Ishikawa (cell line): Measurements from ENCODE around the gene SLC11A1.

Experiments used
- CEBPB ChIP-seq: IDR thresholded peaks from 2 replicates; pipeline ENCODE4 v1.6.1; 2012
- CREB1 ChIP-seq: IDR thresholded peaks from 2 replicates; pipeline ENCODE4 v1.6.1; 2012; ENCODE audit warnings: low read depth
- EP300 ChIP-seq: IDR thresholded peaks from 2 replicates; pipeline ENCODE4 v1.6.1; 2012; ENCODE audit warnings: borderline replicate concordance
- FOXM1 ChIP-seq: IDR thresholded peaks from 2 replicates; pipeline ENCODE4 v1.6.1; 2012; ENCODE audit warnings: low read depth, borderline replicate concordance
- NFIC ChIP-seq: IDR thresholded peaks from 2 replicates; pipeline ENCODE4 v1.6.1; 2012
- TAF1 ChIP-seq: IDR thresholded peaks from 2 replicates; pipeline ENCODE4 v1.6.1; 2012; ENCODE audit warnings: low read depth, mild to moderate bottlenecking
- TCF12 ChIP-seq: IDR thresholded peaks from 2 replicates; pipeline ENCODE4 v1.6.1; 2012; ENCODE audit warnings: low read depth
- YY1 ChIP-seq: IDR thresholded peaks from 2 replicates; pipeline ENCODE4 v1.6.1; 2012; ENCODE audit warnings: low read depth
- ZBTB7A ChIP-seq: IDR thresholded peaks from 2 replicates; pipeline ENCODE4 v1.6.1; 2012; ENCODE audit warnings: low read depth
- TF ChIP-seq, protein P1 (sequence below): IDR thresholded peaks from 2 replicates; pipeline ENCODE4 v1.6.1; 2012
- TF ChIP-seq, protein P2 (sequence below): IDR thresholded peaks from 2 replicates; pipeline ENCODE4 v1.6.1; 2012
- TF ChIP-seq, protein P3 (sequence below): IDR thresholded peaks from 2 replicates; pipeline ENCODE4 v1.6.1; 2012; ENCODE audit warnings: low read depth, mild to moderate bottlenecking

DNA sequence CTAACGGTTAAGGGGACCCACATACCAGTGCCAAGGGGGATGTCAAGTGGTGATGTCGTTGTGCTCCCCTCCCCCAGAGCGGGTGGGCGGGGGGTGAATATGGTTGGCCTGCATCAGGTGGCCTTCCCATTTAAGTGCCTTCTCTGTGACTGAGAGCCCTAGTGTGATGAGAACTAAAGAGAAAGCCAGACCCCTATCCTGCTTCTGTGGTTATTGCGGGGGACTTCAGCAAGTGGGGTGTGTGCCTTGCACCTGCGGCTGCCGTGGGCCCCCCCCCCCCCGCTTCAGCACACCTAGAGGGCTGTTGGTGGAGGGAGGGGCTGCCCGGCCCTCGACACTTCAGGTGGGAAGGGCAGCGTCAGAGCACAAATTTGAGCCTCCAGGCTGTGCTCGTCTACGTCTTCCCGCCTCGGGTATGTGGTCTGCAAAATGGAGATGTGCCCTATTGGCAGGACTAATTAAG is 23.7 kb downstream of the SLC11A1 start:
- TF ChIP-seq, protein P1, sequence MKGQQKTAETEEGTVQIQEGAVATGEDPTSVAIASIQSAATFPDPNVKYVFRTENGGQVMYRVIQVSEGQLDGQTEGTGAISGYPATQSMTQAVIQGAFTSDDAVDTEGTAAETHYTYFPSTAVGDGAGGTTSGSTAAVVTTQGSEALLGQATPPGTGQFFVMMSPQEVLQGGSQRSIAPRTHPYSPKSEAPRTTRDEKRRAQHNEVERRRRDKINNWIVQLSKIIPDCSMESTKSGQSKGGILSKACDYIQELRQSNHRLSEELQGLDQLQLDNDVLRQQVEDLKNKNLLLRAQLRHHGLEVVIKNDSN = no peak
- TF ChIP-seq, protein P2, sequence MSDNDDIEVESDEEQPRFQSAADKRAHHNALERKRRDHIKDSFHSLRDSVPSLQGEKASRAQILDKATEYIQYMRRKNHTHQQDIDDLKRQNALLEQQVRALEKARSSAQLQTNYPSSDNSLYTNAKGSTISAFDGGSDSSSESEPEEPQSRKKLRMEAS = no peak
- no peak for TF ChIP-seq TAF1
- TF ChIP-seq CEBPB = no peak
- TF ChIP-seq, protein P3, sequence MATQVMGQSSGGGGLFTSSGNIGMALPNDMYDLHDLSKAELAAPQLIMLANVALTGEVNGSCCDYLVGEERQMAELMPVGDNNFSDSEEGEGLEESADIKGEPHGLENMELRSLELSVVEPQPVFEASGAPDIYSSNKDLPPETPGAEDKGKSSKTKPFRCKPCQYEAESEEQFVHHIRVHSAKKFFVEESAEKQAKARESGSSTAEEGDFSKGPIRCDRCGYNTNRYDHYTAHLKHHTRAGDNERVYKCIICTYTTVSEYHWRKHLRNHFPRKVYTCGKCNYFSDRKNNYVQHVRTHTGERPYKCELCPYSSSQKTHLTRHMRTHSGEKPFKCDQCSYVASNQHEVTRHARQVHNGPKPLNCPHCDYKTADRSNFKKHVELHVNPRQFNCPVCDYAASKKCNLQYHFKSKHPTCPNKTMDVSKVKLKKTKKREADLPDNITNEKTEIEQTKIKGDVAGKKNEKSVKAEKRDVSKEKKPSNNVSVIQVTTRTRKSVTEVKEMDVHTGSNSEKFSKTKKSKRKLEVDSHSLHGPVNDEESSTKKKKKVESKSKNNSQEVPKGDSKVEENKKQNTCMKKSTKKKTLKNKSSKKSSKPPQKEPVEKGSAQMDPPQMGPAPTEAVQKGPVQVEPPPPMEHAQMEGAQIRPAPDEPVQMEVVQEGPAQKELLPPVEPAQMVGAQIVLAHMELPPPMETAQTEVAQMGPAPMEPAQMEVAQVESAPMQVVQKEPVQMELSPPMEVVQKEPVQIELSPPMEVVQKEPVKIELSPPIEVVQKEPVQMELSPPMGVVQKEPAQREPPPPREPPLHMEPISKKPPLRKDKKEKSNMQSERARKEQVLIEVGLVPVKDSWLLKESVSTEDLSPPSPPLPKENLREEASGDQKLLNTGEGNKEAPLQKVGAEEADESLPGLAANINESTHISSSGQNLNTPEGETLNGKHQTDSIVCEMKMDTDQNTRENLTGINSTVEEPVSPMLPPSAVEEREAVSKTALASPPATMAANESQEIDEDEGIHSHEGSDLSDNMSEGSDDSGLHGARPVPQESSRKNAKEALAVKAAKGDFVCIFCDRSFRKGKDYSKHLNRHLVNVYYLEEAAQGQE = no peak
- no peak for TF ChIP-seq FOXM1
- TF ChIP-seq CREB1 = no peak
- no peak for TF ChIP-seq EP300
- no peak for TF ChIP-seq NFIC
- TF ChIP-seq YY1 = no peak
- 0 out of 2 replicates have a peak, but pooled peaks have one; percentile 26 for TF ChIP-seq ZBTB7A
- no peak for TF ChIP-seq TCF12
